ENCODE results near the gene SYNDIG1L.

- TF ChIP-seq SMC3 (conservative IDR thresholded peaks at IDR 0.05; ENCODE audit: insufficient read depth, low read depth, low read length) (no peak), RFX5 (IDR thresholded peaks at IDR 0.05; ENCODE audit: low read depth, low read length) (no peak), CTCF (IDR thresholded peaks at IDR 0.05 in 2 of 3, conservative IDR thresholded peaks at IDR 0.05 in 1 of 3; ENCODE audit: insufficient read depth in 2 of 3, low read depth in 1 of 3, low read length in 3 of 3) (no peak), BDP1 (IDR thresholded peaks at IDR 0.05; ENCODE audit: insufficient read depth, insufficient read length) (no peak), RERE (CRISPR knock-in tag; IDR thresholded peaks at IDR 0.05; ENCODE audit: borderline replicate concordance) (no peak), EZH2 (IDR thresholded peaks at IDR 0.05; ENCODE audit: borderline replicate concordance, low read depth, low read length) (no peak), RAD51 (IDR thresholded peaks at IDR 0.05; ENCODE audit: borderline replicate concordance, low read depth) (no peak), POLR2AphosphoS2 (IDR thresholded peaks at IDR 0.05; ENCODE audit: low read length) (no peak), SMARCA4 (IDR thresholded peaks at IDR 0.05) (no peak), POLR2AphosphoS5 (IDR thresholded peaks at IDR 0.05; ENCODE audit: control insufficient read depth, insufficient read depth, low read depth, low read length) (no peak), TARDBP (IDR thresholded peaks at IDR 0.05) (no peak), MNT (conservative IDR thresholded peaks at IDR 0.05) (no peak)
Observed at GRCh38 chr14:74403619-74404417, 22.2 kb downstream of the SYNDIG1L start.

Data from K562 (cell line).